H9 (cell line): ENCODE data around the gene RBMS3. TPM values are rescaled to one million over a fixed set of nuclear protein-coding genes. Genes with fewer than 3 reads are reported as not detected.

Source experiments
- DNase-seq: peaks from one replicate; pipeline ENCODE4 v3.0.0-alpha.2; 2017
- H2AFZ ChIP-seq: one replicate; pipeline ENCODE4 v1.6.1; 2013; ENCODE audit warnings: mild to moderate bottlenecking, low read length, control low read depth, moderate library complexity
- H2AK5ac ChIP-seq: 2 replicates; pipeline ENCODE4 v1.6.1; 2013; ENCODE audit warnings: low read length, control low read depth, mixed read lengths; ENCODE audit not compliant: insufficient read length
- H2BK120ac ChIP-seq: one replicate; pipeline ENCODE4 v1.6.1; 2013; ENCODE audit warnings: low read depth, mild to moderate bottlenecking, low read length, control low read depth, inconsistent platforms; ENCODE audit not compliant: poor library complexity, severe bottlenecking
- H2BK12ac ChIP-seq: 2 replicates; pipeline ENCODE4 v1.6.1; 2013; ENCODE audit warnings: low read length, control low read depth, mixed read lengths, low read depth; ENCODE audit not compliant: insufficient read length
- H2BK15ac ChIP-seq: 2 replicates; pipeline ENCODE4 v1.6.1; 2013; ENCODE audit warnings: low read depth, low read length, control low read depth
- H2BK20ac ChIP-seq: one replicate; pipeline ENCODE4 v1.6.1; 2013; ENCODE audit warnings: low read depth, mild to moderate bottlenecking, low read length, control low read depth, inconsistent platforms; ENCODE audit not compliant: poor library complexity, severe bottlenecking
- H2BK5ac ChIP-seq: 2 replicates; pipeline ENCODE4 v1.6.1; 2013; ENCODE audit warnings: low read length, control low read depth, mixed read lengths; ENCODE audit not compliant: insufficient read length
- H3K14ac ChIP-seq: 2 replicates; pipeline ENCODE4 v1.6.1; 2013; ENCODE audit warnings: low read length, control low read depth; ENCODE audit not compliant: insufficient read depth
- H3K18ac ChIP-seq: 2 replicates; pipeline ENCODE4 v1.6.1; 2013; ENCODE audit warnings: low read depth, mild to moderate bottlenecking, mixed read lengths, low read length, control low read depth; ENCODE audit not compliant: insufficient read length
- H3K23ac ChIP-seq: 2 replicates; pipeline ENCODE4 v1.6.1; 2013; ENCODE audit warnings: low read length, control low read depth, mixed read lengths, low read depth; ENCODE audit not compliant: insufficient read length
- H3K23me2 ChIP-seq: 2 replicates; pipeline ENCODE4 v1.6.1; 2013; ENCODE audit warnings: low read depth, mild to moderate bottlenecking, mixed read lengths, low read length, control low read depth; ENCODE audit not compliant: insufficient read length, poor library complexity, severe bottlenecking
- H3K27ac ChIP-seq: 2 replicates; pipeline ENCODE4 v1.5.1; 2013; ENCODE audit warnings: low read length, control low read depth, mixed read lengths, low read depth; ENCODE audit not compliant: insufficient read length
- H3K27me3 ChIP-seq: 2 replicates; pipeline ENCODE4 v1.6.1; 2013; ENCODE audit warnings: low read length, control low read depth, inconsistent platforms; ENCODE audit not compliant: insufficient read depth
- H3K4ac ChIP-seq: 2 replicates; pipeline ENCODE4 v1.6.1; 2013; ENCODE audit warnings: low read depth, mild to moderate bottlenecking, control low read depth, inconsistent platforms, low read length, moderate library complexity
- H3K4me1 ChIP-seq: 2 replicates; pipeline ENCODE4 v1.6.1; 2013; ENCODE audit warnings: low read length, control low read depth, inconsistent platforms; ENCODE audit not compliant: insufficient read depth
- H3K4me2 ChIP-seq: 2 replicates; pipeline ENCODE4 v1.6.1; 2013; ENCODE audit warnings: low read length, control low read depth, mixed read lengths; ENCODE audit not compliant: insufficient read length, insufficient read depth
- H3K56ac ChIP-seq: 2 replicates; pipeline ENCODE4 v1.6.1; 2013; ENCODE audit warnings: low read depth, mild to moderate bottlenecking, mixed read lengths, low read length, control low read depth; ENCODE audit not compliant: insufficient read length
- H3K79me1 ChIP-seq: 2 replicates; pipeline ENCODE4 v1.6.1; 2013; ENCODE audit warnings: low read depth, mild to moderate bottlenecking, moderate library complexity, low read length, control low read depth, inconsistent platforms; ENCODE audit not compliant: insufficient read depth, poor library complexity, severe bottlenecking
- H3K79me2 ChIP-seq: 2 replicates; pipeline ENCODE4 v1.6.1; 2013; ENCODE audit warnings: low read length, control low read depth, inconsistent platforms; ENCODE audit not compliant: insufficient read depth
- H3K9ac ChIP-seq: 2 replicates; pipeline ENCODE4 v1.6.1; 2013; ENCODE audit warnings: low read length, control low read depth, mixed read lengths; ENCODE audit not compliant: insufficient read length; ENCODE audit errors: extremely low read depth
- H3K9me3 ChIP-seq: one replicate; pipeline ENCODE4 v1.6.1; 2013; ENCODE audit warnings: low read depth, low read length, inconsistent platforms; ENCODE audit not compliant: control insufficient read depth
- H3T11ph ChIP-seq: one replicate; pipeline ENCODE4 v1.6.1; 2013; ENCODE audit warnings: mild to moderate bottlenecking, low read length, control low read depth, inconsistent platforms
- H4K20me1 ChIP-seq: one replicate; pipeline ENCODE4 v1.6.1; 2013; ENCODE audit not compliant: control insufficient read depth, insufficient read length, insufficient read depth
- H4K5ac ChIP-seq: 2 replicates; pipeline ENCODE4 v1.6.1; 2013; ENCODE audit warnings: low read depth, mild to moderate bottlenecking, mixed read lengths, low read length, control low read depth; ENCODE audit not compliant: insufficient read length
- H4K8ac ChIP-seq: replicated peaks from 2 replicates; pipeline ENCODE4 v1.6.1; 2013; ENCODE audit warnings: low read length, control low read depth, mixed read lengths, low read depth; ENCODE audit not compliant: insufficient read length
- H4K91ac ChIP-seq: 2 replicates; pipeline ENCODE4 v1.6.1; 2013; ENCODE audit warnings: low read depth, mild to moderate bottlenecking, moderate library complexity, mixed read lengths, low read length, control low read depth; ENCODE audit not compliant: insufficient read length
- H3K27ac Mint-ChIP-seq, 3 experiments: 2 replicates in 2 of 3; 3 replicates in 1 of 3; pipeline ENCODE4 v1.8.0; 2020 to 2021; ENCODE audit warnings: mixed read lengths in 3 of 3, mild to moderate bottlenecking in 1 of 3, moderate library complexity in 1 of 3
- H3K27me3 Mint-ChIP-seq: 2 replicates; pipeline ENCODE4 v1.8.0; 2021; ENCODE audit warnings: low read depth, mild to moderate bottlenecking, moderate library complexity, mixed read lengths
- H3K36me3 Mint-ChIP-seq, 3 experiments: 2 replicates in 2 of 3; 3 replicates in 1 of 3; pipeline ENCODE4 v1.8.0; 2020 to 2021; ENCODE audit warnings: low read depth in 3 of 3, mixed read lengths in 3 of 3; ENCODE audit not compliant: insufficient read depth in 1 of 3
- H3K4me1 Mint-ChIP-seq, 2 experiments: 2 replicates each; pipeline ENCODE4 v1.8.0; 2020; ENCODE audit warnings: mixed read lengths in 2 of 2
- H3K4me3 Mint-ChIP-seq, 2 experiments: 2 replicates in 1 of 2; 3 replicates in 1 of 2; pipeline ENCODE4 v1.8.0; 2020 to 2021; ENCODE audit warnings: mild to moderate bottlenecking in 2 of 2, mixed read lengths in 2 of 2, moderate library complexity in 1 of 2
- H3K9me3 Mint-ChIP-seq, 2 experiments: 2 replicates in 1 of 2; 3 replicates in 1 of 2; pipeline ENCODE4 v1.8.0; 2020; ENCODE audit warnings: mild to moderate bottlenecking in 2 of 2, mixed read lengths in 2 of 2, moderate library complexity in 1 of 2
- CTCF ChIP-seq: fragments of 200-600 bp; sonication (generic); conservative IDR thresholded peaks from 3 replicates; pipeline ENCODE4 v1.8.0; 2021; ENCODE audit warnings: antibody characterized with exemption, mild to moderate bottlenecking
- WGBS: extraction: QIAGEN DNeasy Blood & Tissue Kit; methylation state at CpG from one replicate; pipeline ENCODE4 v1.1.7; 2013; ENCODE audit warnings: missing lambda C conversion rate, low lambda C conversion rate, mixed read lengths; ENCODE audit not compliant: insufficient read length; ENCODE audit errors: extremely low coverage; 5-methylcytosine and 5-hydroxymethylcytosine counted together
- total RNA-seq: library from RNA; stranded (reverse); gene quantifications from 2 replicates; pipeline ENCODE4 v1.2.1, GENCODE V29; 2021

The RBMS3 gene
- total RNA-seq, 1 experiment from 2014 or later = 8.1 TPM

- no peak overlapping the region for H3K4ac ChIP-seq
- Mint-ChIP-seq H3K27me3 (no peaks in the 10 kb centered on the region), H3K4me1 (no peaks in the 10 kb centered on the region), H3K27ac (no peak overlapping the region; a peak in 1 of 7 replicates), H3K4me3 (no peak overlapping the region), H3K9me3 (no peaks in the 10 kb centered on the region), H3K36me3 (no peaks in the 10 kb centered on the region)
- no peak overlapping the region for H2AK5ac ChIP-seq
- no peaks in the 10 kb centered on the region for H3K9me3 ChIP-seq
- no peak overlapping the region for H3K14ac ChIP-seq
- no peaks in the 10 kb centered on the region for H3K4me1 ChIP-seq
- no peaks in the 10 kb centered on the region for H3K27me3 ChIP-seq
- no peak overlapping the region for H2BK5ac ChIP-seq
- no peak overlapping the region for H3K9ac ChIP-seq
- no peak overlapping the region for H2BK15ac ChIP-seq
- no peak for TF ChIP-seq CTCF
- no peak overlapping the region for H2BK20ac ChIP-seq
- no peak overlapping the region for H3T11ph ChIP-seq
- no peaks in the 10 kb centered on the region for H4K20me1 ChIP-seq
- DNase-seq = no peak
- H2BK120ac ChIP-seq = no peak overlapping the region
- no peak overlapping the region for H2BK12ac ChIP-seq
- H3K79me2 ChIP-seq = no peaks in the 10 kb centered on the region
- H4K5ac ChIP-seq = no peak overlapping the region
- H3K18ac ChIP-seq = no peak overlapping the region
- no CpG with 5 or more reads among the region's 6 CpGs for WGBS
- H3K27ac ChIP-seq = no peak overlapping the region
- H3K23me2 ChIP-seq = no peaks in the 10 kb centered on the region
- no peak overlapping the region for H4K8ac ChIP-seq
- no peak overlapping the region for H2AFZ ChIP-seq
- no peak overlapping the region for H4K91ac ChIP-seq
- no peak overlapping the region for H3K56ac ChIP-seq
- H3K79me1 ChIP-seq = no peaks in the 10 kb centered on the region
- H3K23ac ChIP-seq = no peak overlapping the region
- no peak overlapping the region for H3K4me2 ChIP-seq
These were observed 612.2 kb downstream of the RBMS3 start for GRCh38 chr3:29892976-29893554.
